ENCODE results near the gene FKBP6. TPM values are rescaled to one million over a fixed set of nuclear protein-coding genes. Genes with fewer than 3 reads are reported as not detected.
"Not testable (repeated sequence)": the region's sequence is repeated elsewhere in the genome, so short reads cannot be mapped to it uniquely, and the experiment has no call there.

The FKBP6 gene, protein sequence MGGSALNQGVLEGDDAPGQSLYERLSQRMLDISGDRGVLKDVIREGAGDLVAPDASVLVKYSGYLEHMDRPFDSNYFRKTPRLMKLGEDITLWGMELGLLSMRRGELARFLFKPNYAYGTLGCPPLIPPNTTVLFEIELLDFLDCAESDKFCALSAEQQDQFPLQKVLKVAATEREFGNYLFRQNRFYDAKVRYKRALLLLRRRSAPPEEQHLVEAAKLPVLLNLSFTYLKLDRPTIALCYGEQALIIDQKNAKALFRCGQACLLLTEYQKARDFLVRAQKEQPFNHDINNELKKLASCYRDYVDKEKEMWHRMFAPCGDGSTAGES
- total RNA-seq (2021) (0.09 to 0.11 TPM in 2 of 3 replicates, not detected in the other), Bru-seq, nascent RNA (percentile 8 among the genes with signal in this experiment)
- long read RNA-seq, experiment 1, result 0 reads
- long read RNA-seq, experiment 2, result 0 reads
- long read RNA-seq, experiment 3, result 0 reads

DNA sequence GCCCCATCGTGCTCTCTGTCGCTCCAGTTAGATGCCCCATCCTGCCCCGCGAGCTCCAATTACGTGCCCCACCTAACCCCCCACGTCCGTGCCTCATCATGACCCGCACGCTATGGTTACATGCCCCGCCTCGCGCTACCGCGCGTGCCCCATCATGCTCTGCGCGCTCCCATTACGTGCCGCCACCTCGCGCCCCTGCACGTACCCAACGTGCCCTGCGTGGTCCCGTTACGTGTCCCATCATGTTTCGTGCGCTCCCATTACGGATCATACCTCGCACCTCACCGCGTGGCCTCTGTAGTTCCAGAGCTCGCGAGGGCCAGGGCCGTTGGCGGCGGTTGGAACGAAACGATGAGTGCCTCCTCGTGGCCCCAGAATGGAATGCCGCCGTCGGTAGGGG lies at the start of gene FKBP6, which contains the start of gene TRIM50:
FKBP6 (plus strand) TSS at position 240 of the 400 bp plus-strand sequence. CDS start 268 bp downstream, outside the sequence.
TRIM50 (minus strand) TSS at position 161 of the 400 bp plus-strand sequence. CDS start 3,295 bp downstream, outside the sequence.
- ATAC-seq; H3K9me3 Mint-ChIP-seq; H3K36me3 Mint-ChIP-seq; H3K27ac Mint-ChIP-seq; H3K4me3 Mint-ChIP-seq; POLR2A ChIA-PET; DNase-seq (ENCODE audit: low spot score); H3K27me3 Mint-ChIP-seq (ENCODE audit: low read depth): not testable (repeated sequence)
- CTCF ChIA-PET, result interaction anchor here (0.8 kb wide), 1 partner anchor 15 kb away, joined by 4 read pairs; no protein-coding TSS in a partner anchor
- H3K4me1 Mint-ChIP-seq, result peaks cover 16% of the 10 kb centered on the region

DNA sequence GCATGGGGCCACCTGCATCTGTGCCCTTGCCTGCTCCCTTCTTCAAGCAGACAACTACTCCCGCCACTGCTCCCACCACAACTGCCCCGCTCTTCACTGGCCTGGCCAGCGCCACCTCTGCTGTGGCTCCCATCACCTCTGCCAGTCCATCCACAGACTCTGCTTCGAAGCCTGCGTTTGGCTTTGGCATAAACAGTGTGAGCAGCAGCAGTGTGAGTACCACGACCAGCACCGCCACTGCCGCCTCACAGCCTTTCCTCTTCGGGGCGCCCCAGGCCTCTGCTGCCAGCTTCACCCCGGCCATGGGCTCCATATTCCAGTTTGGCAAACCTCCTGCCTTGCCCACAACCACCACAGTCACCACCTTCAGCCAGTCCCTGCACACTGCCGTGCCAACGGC lies 30.7 kb upstream of the FKBP6 start:
- DNase-seq (ENCODE audit: low spot score); ATAC-seq; H3K27ac Mint-ChIP-seq; CTCF ChIA-PET; H3K36me3 Mint-ChIP-seq; H3K4me3 Mint-ChIP-seq; H3K4me1 Mint-ChIP-seq; H3K27me3 Mint-ChIP-seq (ENCODE audit: low read depth); H3K9me3 Mint-ChIP-seq; POLR2A ChIA-PET: not testable (repeated sequence)

DNA sequence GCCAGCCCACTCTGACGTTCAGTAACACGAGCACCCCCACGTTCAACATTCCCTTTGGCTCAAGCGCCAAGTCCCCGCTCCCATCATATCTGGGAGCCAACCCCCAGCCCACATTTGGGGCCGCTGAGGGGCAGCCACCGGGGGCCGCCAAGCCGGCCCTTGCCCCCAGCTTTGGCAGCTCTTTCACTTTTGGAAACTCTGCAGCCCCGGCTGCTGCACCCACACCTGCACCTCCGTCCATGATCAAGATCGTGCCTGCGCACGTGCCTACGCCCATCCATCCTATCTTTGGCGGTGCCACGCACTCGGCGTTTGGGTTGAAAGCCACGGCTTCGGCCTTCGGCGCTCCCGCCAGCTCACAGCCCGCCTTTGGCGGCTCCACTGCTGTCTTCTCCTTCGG lies 30.3 kb upstream of the FKBP6 start:
- H3K27me3 Mint-ChIP-seq (ENCODE audit: low read depth); H3K4me1 Mint-ChIP-seq; H3K27ac Mint-ChIP-seq; DNase-seq (ENCODE audit: low spot score); H3K9me3 Mint-ChIP-seq; H3K36me3 Mint-ChIP-seq; H3K4me3 Mint-ChIP-seq; ATAC-seq; POLR2A ChIA-PET; CTCF ChIA-PET: not testable (repeated sequence)

DNA sequence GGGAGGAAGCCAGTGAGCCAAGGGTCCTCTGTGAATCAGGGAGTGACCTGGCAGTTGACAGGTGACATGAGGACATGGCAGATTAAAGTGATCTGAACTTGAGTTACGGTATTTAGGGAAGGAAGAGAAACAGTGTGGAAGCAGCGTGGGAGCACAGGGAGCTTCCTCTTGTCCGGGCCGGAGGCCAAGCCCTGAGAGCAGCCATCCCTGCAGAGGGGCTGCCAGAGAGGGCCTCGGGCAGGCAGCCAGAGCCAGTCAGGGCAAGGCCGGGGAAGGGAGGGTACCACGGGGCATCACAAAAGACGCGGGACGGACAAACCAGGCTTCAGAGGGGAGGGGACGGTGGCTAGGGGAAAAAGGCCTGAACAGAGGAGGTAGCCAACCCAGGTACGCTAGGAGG lies 28.1 kb upstream of the FKBP6 start:
- DNase-seq (ENCODE audit: low spot score); CTCF ChIA-PET: not testable (repeated sequence)

DNA sequence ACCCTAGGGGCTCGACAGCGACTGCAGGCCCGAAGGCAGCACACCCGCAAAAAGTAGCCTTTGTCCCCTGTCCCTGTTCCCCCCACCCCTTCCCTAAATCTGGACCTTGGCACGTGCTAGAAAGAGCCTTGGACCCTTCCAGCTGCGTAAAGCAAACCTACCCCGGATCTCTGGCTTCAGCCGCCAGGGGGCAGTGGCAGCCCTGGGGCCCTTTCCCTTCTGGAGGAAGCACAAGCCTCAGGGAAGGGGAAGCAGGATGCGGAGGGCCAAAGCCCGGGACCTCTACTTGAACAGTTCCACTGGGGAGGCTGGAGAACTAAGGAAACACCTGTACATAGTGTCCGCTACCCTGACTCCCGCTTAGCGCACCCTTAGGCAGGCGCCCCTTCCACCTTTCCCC lies 26.9 kb upstream of the FKBP6 start:
- H3K27me3 Mint-ChIP-seq (ENCODE audit: low read depth); H3K4me1 Mint-ChIP-seq; DNase-seq (ENCODE audit: low spot score); POLR2A ChIA-PET; H3K4me3 Mint-ChIP-seq; H3K27ac Mint-ChIP-seq; H3K9me3 Mint-ChIP-seq; CTCF ChIA-PET: not testable (repeated sequence)
- peaks cover 17% of the 10 kb centered on the region for H3K36me3 Mint-ChIP-seq
- peak; percentile 86 for ATAC-seq
- TF ChIP-seq, protein P1, sequence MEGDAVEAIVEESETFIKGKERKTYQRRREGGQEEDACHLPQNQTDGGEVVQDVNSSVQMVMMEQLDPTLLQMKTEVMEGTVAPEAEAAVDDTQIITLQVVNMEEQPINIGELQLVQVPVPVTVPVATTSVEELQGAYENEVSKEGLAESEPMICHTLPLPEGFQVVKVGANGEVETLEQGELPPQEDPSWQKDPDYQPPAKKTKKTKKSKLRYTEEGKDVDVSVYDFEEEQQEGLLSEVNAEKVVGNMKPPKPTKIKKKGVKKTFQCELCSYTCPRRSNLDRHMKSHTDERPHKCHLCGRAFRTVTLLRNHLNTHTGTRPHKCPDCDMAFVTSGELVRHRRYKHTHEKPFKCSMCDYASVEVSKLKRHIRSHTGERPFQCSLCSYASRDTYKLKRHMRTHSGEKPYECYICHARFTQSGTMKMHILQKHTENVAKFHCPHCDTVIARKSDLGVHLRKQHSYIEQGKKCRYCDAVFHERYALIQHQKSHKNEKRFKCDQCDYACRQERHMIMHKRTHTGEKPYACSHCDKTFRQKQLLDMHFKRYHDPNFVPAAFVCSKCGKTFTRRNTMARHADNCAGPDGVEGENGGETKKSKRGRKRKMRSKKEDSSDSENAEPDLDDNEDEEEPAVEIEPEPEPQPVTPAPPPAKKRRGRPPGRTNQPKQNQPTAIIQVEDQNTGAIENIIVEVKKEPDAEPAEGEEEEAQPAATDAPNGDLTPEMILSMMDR (IDR thresholded peaks at IDR 0.05), result peak; percentile 20; the same call in 1 of the 2 replicates

More for the DNA sequence above, 28.1 kb upstream of the FKBP6 start:
- H3K4me3 Mint-ChIP-seq; H3K27ac Mint-ChIP-seq; POLR2A ChIA-PET; H3K4me1 Mint-ChIP-seq; ATAC-seq; H3K9me3 Mint-ChIP-seq; H3K27me3 Mint-ChIP-seq (ENCODE audit: low read depth): not testable (repeated sequence)
- H3K36me3 Mint-ChIP-seq, result peaks cover 12% of the 10 kb centered on the region

DNA sequence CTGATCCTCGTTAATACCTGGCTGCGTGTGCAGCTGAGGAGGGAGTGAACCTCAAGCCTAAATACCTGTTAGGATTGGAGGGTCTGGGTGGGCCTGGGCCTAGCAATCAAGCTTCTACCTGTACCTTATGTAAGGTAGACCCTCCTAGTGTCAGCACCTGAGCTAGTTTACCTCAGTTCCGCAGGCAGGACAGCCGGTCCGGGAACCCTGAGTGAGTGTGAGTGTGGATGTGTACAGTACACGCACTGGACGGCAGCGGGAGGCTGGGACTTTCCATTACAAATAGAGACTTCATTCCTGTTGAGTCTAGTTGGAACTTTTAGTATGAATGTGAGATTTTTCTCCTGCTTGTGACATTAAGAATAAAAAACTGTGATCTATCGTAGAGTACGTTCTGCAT lies 25.1 kb upstream of the FKBP6 start:
- H3K4me3 Mint-ChIP-seq; DNase-seq (ENCODE audit: low spot score); H3K27me3 Mint-ChIP-seq (ENCODE audit: low read depth); POLR2A ChIA-PET; H3K9me3 Mint-ChIP-seq; H3K4me1 Mint-ChIP-seq; CTCF ChIA-PET; H3K27ac Mint-ChIP-seq; ATAC-seq: not testable (repeated sequence)
- H3K36me3 Mint-ChIP-seq, result peaks cover 29% of the 10 kb centered on the region

DNA sequence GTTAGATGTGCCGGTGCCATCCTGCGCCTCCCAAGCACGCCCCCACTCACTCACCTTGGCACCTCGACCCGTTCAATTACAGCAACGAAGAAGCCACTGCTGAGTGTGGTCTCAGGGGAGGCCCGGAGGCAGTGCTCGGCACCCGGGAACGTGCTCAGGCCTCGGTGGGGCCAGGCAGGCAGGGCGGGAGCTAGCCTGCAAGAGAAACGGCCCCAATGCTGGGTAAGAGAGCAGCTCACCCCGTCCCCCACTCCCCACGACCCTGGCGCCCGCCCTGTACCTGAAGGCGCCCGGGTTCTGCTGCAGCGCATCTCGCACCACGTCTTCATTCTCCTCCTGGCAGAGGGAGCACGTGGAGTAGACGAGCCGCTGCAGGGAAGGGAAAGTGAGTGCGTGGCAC lies 24.4 kb upstream of the FKBP6 start:
- Mint-ChIP-seq H3K27ac (no peak overlapping the region), H3K4me3 (no peak overlapping the region), H3K4me1 (peaks cover 8% of the 10 kb centered on the region), H3K9me3 (no peaks in the 10 kb centered on the region), H3K36me3 (peaks cover 32% of the 10 kb centered on the region), H3K27me3 (ENCODE audit: low read depth) (no peaks in the 10 kb centered on the region)
- no peak for DNase-seq (ENCODE audit: low spot score)
- CTCF ChIA-PET, result no interaction called here
- POLR2A ChIA-PET, result no interaction called here
- no peak for ATAC-seq
- TF ChIP-seq SMAD3 (CRISPR knock-in tag; IDR thresholded peaks at IDR 0.05; ENCODE audit: borderline replicate concordance) (no peak), ZNF317 (CRISPR knock-in tag; IDR thresholded peaks at IDR 0.05; ENCODE audit: borderline replicate concordance, low read depth) (no peak), ZNF396 (CRISPR knock-in tag; IDR thresholded peaks at IDR 0.05; ENCODE audit: borderline replicate concordance) (no peak), OVOL2 (CRISPR knock-in tag; IDR thresholded peaks at IDR 0.05; ENCODE audit: borderline replicate concordance) (no peak)
- TF ChIP-seq, protein P2, sequence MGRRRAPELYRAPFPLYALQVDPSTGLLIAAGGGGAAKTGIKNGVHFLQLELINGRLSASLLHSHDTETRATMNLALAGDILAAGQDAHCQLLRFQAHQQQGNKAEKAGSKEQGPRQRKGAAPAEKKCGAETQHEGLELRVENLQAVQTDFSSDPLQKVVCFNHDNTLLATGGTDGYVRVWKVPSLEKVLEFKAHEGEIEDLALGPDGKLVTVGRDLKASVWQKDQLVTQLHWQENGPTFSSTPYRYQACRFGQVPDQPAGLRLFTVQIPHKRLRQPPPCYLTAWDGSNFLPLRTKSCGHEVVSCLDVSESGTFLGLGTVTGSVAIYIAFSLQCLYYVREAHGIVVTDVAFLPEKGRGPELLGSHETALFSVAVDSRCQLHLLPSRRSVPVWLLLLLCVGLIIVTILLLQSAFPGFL (CRISPR knock-in tag; IDR thresholded peaks at IDR 0.05; ENCODE audit: borderline replicate concordance), result no peak
- TF ChIP-seq, protein P3, sequence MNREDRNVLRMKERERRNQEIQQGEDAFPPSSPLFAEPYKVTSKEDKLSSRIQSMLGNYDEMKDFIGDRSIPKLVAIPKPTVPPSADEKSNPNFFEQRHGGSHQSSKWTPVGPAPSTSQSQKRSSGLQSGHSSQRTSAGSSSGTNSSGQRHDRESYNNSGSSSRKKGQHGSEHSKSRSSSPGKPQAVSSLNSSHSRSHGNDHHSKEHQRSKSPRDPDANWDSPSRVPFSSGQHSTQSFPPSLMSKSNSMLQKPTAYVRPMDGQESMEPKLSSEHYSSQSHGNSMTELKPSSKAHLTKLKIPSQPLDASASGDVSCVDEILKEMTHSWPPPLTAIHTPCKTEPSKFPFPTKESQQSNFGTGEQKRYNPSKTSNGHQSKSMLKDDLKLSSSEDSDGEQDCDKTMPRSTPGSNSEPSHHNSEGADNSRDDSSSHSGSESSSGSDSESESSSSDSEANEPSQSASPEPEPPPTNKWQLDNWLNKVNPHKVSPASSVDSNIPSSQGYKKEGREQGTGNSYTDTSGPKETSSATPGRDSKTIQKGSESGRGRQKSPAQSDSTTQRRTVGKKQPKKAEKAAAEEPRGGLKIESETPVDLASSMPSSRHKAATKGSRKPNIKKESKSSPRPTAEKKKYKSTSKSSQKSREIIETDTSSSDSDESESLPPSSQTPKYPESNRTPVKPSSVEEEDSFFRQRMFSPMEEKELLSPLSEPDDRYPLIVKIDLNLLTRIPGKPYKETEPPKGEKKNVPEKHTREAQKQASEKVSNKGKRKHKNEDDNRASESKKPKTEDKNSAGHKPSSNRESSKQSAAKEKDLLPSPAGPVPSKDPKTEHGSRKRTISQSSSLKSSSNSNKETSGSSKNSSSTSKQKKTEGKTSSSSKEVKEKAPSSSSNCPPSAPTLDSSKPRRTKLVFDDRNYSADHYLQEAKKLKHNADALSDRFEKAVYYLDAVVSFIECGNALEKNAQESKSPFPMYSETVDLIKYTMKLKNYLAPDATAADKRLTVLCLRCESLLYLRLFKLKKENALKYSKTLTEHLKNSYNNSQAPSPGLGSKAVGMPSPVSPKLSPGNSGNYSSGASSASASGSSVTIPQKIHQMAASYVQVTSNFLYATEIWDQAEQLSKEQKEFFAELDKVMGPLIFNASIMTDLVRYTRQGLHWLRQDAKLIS (CRISPR knock-in tag; IDR thresholded peaks at IDR 0.05; ENCODE audit: borderline replicate concordance), result no peak

All from WTC11 (cell line).